GM20431 (cell line): ENCODE data around the gene CMTM7.

ENCODE experiments used
- in situ Hi-C: fragments of 300-500 bp; cut with MseI, MboI; formaldehyde crosslinking; loops from one replicate; pipeline ENCODE4 v1.15.0; 2020; ENCODE audit warnings: low sequenced_read_pairs; ENCODE audit not compliant: unreplicated experiment

CMTM7 gene

DNA sequence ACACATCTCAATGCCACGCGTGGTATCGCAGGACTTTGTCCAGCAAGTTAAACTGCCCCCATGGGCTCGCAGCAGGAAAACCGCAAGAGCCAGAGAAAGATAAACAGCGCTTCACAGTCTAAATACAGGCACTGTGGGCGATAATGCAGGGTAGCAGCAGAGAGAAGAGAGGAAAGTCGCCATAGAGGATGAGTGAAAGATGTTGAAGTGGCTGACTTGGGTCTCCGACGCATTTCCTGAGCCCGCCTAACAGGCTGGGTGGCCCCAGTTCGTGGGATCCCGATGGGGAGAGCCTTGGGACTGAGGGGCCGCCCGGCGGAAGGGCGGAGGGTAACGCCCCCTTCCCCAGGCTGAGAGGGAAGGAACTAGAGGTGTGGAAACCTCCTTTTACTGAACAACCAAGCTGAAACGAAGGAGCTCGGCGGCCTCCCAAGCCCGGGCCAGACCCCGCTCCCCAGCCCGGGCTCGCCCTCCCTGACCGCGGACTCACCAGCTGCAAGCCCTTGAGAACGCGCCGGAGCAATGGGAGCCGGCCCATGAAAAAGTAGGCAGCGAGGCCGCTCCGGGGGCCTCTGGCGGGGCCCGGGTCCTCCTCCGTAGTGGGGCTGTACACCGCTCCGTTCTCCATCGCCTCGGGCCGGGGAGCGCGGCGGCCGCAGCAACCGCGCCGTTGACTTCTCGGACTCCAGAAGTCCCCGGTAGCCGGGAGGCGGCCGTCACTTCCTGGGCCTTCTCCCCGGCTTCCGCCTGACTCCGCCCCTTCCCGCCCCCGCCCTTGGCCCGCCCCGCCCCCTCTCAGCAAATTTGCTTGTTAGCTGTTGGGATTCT lies 110.7 kb downstream of the CMTM7 start, which contains the start of gene CMTM6:
TSS of gene CMTM6 (minus strand) at position 735 of the 828 bp plus-strand sequence. CDS start at position 628, 107 bp downstream.
- in situ Hi-C loops = loop anchor here (10.0 kb wide), 1 partner anchor 162 kb away; no protein-coding TSS in a partner anchor

DNA sequence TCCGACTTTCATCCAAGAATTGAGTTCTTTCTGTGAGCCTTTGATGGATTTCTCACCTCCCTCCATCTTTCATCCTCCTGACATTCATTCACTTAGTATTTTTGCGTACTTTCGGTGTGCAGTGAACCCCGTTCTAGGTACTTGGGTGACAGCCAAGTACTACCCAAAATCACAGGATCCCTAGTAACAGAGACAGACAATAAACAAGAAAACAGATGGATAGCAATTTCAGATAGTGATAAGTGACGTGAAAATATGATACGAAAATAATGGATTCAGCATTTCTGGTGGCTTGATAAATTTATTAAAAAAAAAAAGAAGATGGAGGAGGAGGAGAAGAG lies 111.3 kb downstream of the CMTM7 start:
- in situ Hi-C loops = loop anchor here (10.0 kb wide), 1 partner anchor 162 kb away; no protein-coding TSS in a partner anchor
